ENCODE results near the gene MYL3. TPM values are rescaled to one million over a fixed set of nuclear protein-coding genes. Genes with fewer than 3 reads are reported as not detected.
A peak's percentile ranks its signal among the peaks of the same experiment; 100 is the strongest.

Gene MYL3
- total RNA-seq, 4 donors from 2014 or later = 1.5 to 17.3 TPM; not detected in 2

GRCh38 chr3:46901591-46902187 is 38.4 kb upstream of the MYL3 start:
- no peak for TF ChIP-seq POLR2A (IDR thresholded peaks at IDR 0.05)
- TF ChIP-seq, protein P1, sequence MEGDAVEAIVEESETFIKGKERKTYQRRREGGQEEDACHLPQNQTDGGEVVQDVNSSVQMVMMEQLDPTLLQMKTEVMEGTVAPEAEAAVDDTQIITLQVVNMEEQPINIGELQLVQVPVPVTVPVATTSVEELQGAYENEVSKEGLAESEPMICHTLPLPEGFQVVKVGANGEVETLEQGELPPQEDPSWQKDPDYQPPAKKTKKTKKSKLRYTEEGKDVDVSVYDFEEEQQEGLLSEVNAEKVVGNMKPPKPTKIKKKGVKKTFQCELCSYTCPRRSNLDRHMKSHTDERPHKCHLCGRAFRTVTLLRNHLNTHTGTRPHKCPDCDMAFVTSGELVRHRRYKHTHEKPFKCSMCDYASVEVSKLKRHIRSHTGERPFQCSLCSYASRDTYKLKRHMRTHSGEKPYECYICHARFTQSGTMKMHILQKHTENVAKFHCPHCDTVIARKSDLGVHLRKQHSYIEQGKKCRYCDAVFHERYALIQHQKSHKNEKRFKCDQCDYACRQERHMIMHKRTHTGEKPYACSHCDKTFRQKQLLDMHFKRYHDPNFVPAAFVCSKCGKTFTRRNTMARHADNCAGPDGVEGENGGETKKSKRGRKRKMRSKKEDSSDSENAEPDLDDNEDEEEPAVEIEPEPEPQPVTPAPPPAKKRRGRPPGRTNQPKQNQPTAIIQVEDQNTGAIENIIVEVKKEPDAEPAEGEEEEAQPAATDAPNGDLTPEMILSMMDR (IDR thresholded peaks at IDR 0.05) = no peak
- no peak for DNase-seq
- H3K27me3 ChIP-seq = peaks cover 0 to 8% of the 10 kb centered on the region in 2 donors
- no peak overlapping the region for H3K27ac ChIP-seq
- H3K9me3 ChIP-seq = no peaks in the 10 kb centered on the region
- H3K4me1 ChIP-seq = peaks cover 0 to 12% (median 5%) of the 10 kb centered on the region in 4 donors
- H3K36me3 ChIP-seq = no peaks in the 10 kb centered on the region
- no peak overlapping the region for H3K4me3 ChIP-seq

- no peaks in the 10 kb centered on the region for H3K9me3 ChIP-seq
- H3K27ac ChIP-seq = no peak overlapping the region
- DNase-seq = no peak
- H3K27me3 ChIP-seq = peaks cover 0 to 8% of the 10 kb centered on the region in 2 donors
- H3K4me1 ChIP-seq = peaks cover 0 to 12% (median 5%) of the 10 kb centered on the region in 4 donors
- TF ChIP-seq, protein P1 (IDR thresholded peaks at IDR 0.05) = no peak
- TF ChIP-seq POLR2A (IDR thresholded peaks at IDR 0.05) = no peak
- no peaks in the 10 kb centered on the region for H3K36me3 ChIP-seq
- no peak overlapping the region for H3K4me3 ChIP-seq
These were observed 37.8 kb upstream of the MYL3 start for GRCh38 chr3:46901061-46901460.

- Histone ChIP-seq H3K36me3 (no peaks in the 10 kb centered on the region), H3K4me3 (no peak overlapping the region), H3K4me1 (peaks cover 0 to 12% (median 5%) of the 10 kb centered on the region in 4 donors), H3K27me3 (peaks cover 0 to 8% of the 10 kb centered on the region in 2 donors), H3K27ac (no peak overlapping the region), H3K9me3 (no peaks in the 10 kb centered on the region)
- no peak for DNase-seq
- no peak for TF ChIP-seq POLR2A (IDR thresholded peaks at IDR 0.05)
- TF ChIP-seq, protein P1 (IDR thresholded peaks at IDR 0.05) = no peak
These were observed 37.1 kb upstream of the MYL3 start for GRCh38 chr3:46900356-46900755.

- Histone ChIP-seq H3K9me3 (no peaks in the 10 kb centered on the region), H3K27ac (no peak overlapping the region), H3K4me3 (no peak overlapping the region), H3K36me3 (no peaks in the 10 kb centered on the region), H3K27me3 (peaks cover 0 to 8% of the 10 kb centered on the region in 2 donors), H3K4me1 (peaks cover 0 to 12% (median 5%) of the 10 kb centered on the region in 4 donors)
- no peak for DNase-seq
- TF ChIP-seq, protein P1 (IDR thresholded peaks at IDR 0.05) = no peak
- no peak for TF ChIP-seq POLR2A (IDR thresholded peaks at IDR 0.05)
These were observed 36.7 kb upstream of the MYL3 start for GRCh38 chr3:46900007-46900292.

DNA sequence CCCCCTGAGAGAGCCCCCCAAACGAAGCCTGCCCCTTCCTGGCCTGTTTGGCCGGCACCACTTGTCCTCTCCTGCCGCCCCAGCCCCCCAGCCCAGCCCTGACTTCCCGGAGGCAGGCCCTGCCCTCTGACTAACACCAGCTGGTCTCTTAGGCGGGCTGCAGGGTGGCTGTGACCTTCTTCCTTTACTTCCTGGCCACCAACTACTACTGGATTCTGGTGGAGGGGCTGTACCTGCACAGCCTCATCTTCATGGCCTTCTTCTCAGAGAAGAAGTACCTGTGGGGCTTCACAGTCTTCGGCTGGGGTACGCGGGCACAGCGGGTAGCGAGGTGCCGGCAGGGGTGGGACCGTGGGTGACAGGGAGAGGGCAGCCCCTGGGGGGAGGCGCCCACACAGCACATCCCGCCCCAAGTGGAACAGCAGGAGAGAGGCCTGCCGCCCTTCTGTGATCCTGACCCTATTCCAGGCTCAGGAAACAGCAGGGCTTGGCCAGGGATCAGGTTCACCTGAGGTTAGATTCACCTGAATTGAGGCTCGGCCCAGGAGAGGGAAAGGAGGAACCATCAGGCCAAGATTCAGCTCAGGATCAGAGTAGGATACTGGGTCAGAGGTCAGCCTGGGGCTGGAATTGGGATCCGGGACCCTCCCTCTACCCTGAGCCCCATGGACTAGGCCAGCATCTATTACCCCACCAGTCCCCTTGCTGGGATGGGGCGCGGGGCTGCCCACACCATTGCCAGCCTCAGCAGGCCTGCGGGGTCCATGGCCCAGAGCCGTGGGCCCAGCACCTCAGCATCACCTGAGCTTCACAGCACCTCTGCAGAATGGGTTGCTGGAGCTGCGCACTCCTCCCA is 36.1 kb upstream of the MYL3 start:
- no peak overlapping the region for H3K27ac ChIP-seq
- H3K27me3 ChIP-seq = peaks cover 0 to 8% of the 10 kb centered on the region in 2 donors
- H3K4me1 ChIP-seq = peaks cover 0 to 12% (median 5%) of the 10 kb centered on the region in 4 donors
- TF ChIP-seq POLR2A (IDR thresholded peaks at IDR 0.05) = no peak
- TF ChIP-seq, protein P1 (IDR thresholded peaks at IDR 0.05) = no peak
- no peaks in the 10 kb centered on the region for H3K36me3 ChIP-seq
- H3K9me3 ChIP-seq = no peaks in the 10 kb centered on the region
- H3K4me3 ChIP-seq = peak overlapping the region in 1 of 4 donors; percentile 27
- no peak for DNase-seq
